ENCODE measurements around the gene NETO2.

The NETO2 gene

DNA sequence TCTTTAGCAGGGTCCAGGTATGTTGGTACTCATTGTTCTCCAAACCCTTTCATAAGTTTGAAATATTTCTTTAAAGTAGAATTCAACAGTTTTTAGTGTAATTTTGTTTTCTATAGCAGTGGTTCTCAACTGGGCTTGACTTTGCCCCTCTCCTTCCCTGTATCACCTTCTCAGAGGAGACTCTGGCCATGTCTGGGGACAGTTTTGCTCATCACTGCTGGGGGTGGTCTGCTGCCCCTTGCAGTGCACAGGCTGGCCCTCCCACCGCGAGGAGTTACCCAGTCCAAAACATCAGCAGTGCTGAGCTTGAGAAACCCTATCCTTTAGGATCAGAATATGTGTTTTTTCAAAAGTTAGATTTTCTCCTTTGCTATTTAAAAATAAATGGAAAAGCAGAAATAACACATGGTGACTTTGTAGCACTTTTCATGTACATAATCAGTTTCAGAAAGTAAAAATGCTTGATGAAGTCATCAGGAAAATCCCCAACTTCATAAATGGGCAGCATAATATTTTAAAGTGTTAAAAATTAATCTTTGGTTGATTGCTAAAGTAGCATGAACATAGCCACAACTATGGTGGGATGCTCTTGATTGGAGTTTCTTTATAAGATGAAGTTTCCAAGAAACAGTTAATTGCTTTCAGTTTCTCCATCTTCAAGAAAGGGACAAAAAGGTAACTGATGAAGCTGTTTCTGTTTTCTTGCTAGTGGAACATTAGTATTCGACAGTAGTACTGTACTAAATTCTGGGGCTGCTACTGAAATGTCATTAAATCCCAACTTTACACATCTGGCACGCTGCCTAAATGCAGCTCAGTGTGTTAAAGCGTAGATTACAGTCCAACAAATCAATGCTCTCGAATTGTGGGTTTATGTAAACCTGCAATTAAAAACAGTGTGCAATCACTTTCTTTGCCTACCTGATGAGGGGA is 70.3 kb downstream of the NETO2 start:
- in situ Hi-C loops (cut with HindIII; ENCODE audit: low sequenced_read_pairs), result no loop called here
- H3K4me3 ChIP-seq (ENCODE audit: low read depth, low read length), result no peak overlapping the region
- TF ChIP-seq, protein P1, sequence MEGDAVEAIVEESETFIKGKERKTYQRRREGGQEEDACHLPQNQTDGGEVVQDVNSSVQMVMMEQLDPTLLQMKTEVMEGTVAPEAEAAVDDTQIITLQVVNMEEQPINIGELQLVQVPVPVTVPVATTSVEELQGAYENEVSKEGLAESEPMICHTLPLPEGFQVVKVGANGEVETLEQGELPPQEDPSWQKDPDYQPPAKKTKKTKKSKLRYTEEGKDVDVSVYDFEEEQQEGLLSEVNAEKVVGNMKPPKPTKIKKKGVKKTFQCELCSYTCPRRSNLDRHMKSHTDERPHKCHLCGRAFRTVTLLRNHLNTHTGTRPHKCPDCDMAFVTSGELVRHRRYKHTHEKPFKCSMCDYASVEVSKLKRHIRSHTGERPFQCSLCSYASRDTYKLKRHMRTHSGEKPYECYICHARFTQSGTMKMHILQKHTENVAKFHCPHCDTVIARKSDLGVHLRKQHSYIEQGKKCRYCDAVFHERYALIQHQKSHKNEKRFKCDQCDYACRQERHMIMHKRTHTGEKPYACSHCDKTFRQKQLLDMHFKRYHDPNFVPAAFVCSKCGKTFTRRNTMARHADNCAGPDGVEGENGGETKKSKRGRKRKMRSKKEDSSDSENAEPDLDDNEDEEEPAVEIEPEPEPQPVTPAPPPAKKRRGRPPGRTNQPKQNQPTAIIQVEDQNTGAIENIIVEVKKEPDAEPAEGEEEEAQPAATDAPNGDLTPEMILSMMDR (IDR thresholded peaks at IDR 0.05; ENCODE audit: low read depth, low read length), result no peak
- no peak for DNase-seq (ENCODE audit: low read depth, low spot score)

DNA sequence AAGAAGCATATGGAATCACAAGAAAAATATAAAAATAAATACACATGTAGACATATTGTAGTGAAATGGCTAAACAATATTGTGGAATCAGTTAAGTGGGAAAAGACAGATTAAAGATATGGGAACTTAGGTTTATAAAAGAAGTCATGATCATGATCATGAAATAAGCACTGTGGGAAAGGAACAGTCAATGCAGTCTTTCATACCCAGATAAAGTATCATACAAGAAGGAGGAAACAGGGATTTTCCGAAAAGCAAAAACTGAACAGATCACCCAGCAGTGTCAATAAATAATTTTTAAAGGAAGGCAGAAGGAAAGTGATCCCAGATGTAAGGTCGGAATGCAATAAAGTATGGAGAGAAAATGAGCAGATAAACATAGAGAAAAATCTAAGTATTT is 71.6 kb downstream of the NETO2 start:
- in situ Hi-C loops (cut with HindIII; ENCODE audit: low sequenced_read_pairs), result no loop called here
- TF ChIP-seq, protein P1 (IDR thresholded peaks at IDR 0.05; ENCODE audit: low read depth, low read length), result no peak
- no peak for DNase-seq (ENCODE audit: low read depth, low spot score)
- no peak overlapping the region for H3K4me3 ChIP-seq (ENCODE audit: low read depth, low read length)

DNA sequence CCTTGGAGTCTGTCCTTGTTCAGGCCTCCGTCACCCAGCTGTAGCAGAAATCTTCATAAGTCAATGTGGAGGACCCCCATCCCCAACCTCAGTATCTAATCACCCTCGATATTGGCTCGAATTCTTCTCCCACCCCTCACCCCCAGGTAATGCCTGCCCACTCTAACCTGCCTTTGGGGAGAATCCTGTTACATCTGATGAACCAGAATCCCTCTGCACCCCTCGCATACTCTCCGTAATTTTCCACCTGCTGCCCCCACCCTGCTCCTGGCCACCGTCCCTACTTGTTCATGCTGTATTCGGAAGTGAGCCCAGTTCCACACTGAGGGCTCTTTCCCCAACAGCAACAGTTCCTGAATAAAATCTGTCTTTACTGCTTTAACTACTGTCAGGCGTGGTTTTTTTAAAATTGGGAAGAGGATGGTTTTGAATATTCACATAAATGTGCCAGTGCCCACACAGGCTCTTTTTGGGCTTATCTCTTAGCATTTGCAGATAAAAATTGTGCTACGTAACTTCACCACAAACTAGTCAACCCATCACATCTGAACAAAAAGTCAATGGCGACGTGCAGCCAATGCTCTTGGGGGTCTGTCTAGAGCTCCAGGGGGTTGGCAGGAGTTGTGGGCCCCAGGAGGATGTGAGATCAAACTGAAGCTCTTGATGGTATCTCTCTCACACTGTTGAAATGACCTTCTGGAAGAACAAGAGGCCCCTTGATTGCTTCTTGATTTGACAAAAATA is 73.7 kb downstream of the NETO2 start:
- in situ Hi-C loops (cut with HindIII; ENCODE audit: low sequenced_read_pairs), result no loop called here
- DNase-seq (ENCODE audit: low read depth, low spot score), result no peak
- no peak overlapping the region for H3K4me3 ChIP-seq (ENCODE audit: low read depth, low read length)
- TF ChIP-seq, protein P1 (IDR thresholded peaks at IDR 0.05; ENCODE audit: low read depth, low read length), result no peak

DNA sequence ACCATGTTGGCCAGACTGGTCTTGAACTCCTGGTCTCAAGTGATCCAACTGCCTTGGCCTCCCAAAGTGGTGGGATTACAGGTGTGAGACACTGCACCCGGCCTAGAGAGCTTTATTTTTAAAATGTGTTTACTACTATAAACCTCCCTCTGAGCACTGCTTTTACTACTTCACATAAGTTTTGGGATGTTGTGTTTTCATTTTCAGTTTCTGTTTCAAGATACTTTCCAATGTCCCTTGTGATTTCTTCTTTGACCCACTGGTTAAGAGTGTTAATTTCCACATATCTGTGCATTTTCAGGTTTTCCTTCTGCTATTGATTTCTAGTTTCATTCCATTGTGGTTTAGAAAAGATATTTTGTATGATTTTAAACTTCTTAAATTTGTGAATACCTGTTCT is 74.4 kb downstream of the NETO2 start:
- H3K4me3 ChIP-seq (ENCODE audit: low read depth, low read length), result no peak overlapping the region

DNA sequence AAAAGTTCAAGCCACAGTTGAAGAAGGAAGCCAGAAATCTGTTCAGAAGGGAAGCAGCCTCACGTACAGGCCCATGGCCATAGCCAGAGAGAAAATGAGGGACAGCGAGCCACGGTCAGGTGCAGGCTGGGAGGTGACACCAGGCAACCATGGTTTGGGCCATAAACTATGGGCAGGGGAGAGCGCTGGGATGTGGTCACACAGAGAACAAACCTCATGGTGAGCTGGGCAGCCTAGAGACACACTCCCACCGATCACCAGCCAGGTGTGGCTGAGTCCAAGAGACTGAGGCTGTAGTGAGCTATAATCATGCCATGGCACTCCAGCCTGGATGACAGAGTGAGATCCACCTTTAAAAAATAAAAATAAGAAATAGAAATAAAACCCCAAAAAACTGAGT is 76.5 kb downstream of the NETO2 start:
- no peak overlapping the region for H3K4me3 ChIP-seq (ENCODE audit: low read depth, low read length)
- TF ChIP-seq, protein P1 (IDR thresholded peaks at IDR 0.05; ENCODE audit: low read depth, low read length), result no peak
- DNase-seq (ENCODE audit: low read depth, low spot score), result no peak
- in situ Hi-C loops (cut with HindIII; ENCODE audit: low sequenced_read_pairs), result no loop called here

More for the DNA sequence above, 74.4 kb downstream of the NETO2 start:
- TF ChIP-seq, protein P1 (IDR thresholded peaks at IDR 0.05; ENCODE audit: low read depth, low read length), result no peak
- no peak for DNase-seq (ENCODE audit: low read depth, low spot score)
- in situ Hi-C loops (cut with HindIII; ENCODE audit: low sequenced_read_pairs), result no loop called here

DNA sequence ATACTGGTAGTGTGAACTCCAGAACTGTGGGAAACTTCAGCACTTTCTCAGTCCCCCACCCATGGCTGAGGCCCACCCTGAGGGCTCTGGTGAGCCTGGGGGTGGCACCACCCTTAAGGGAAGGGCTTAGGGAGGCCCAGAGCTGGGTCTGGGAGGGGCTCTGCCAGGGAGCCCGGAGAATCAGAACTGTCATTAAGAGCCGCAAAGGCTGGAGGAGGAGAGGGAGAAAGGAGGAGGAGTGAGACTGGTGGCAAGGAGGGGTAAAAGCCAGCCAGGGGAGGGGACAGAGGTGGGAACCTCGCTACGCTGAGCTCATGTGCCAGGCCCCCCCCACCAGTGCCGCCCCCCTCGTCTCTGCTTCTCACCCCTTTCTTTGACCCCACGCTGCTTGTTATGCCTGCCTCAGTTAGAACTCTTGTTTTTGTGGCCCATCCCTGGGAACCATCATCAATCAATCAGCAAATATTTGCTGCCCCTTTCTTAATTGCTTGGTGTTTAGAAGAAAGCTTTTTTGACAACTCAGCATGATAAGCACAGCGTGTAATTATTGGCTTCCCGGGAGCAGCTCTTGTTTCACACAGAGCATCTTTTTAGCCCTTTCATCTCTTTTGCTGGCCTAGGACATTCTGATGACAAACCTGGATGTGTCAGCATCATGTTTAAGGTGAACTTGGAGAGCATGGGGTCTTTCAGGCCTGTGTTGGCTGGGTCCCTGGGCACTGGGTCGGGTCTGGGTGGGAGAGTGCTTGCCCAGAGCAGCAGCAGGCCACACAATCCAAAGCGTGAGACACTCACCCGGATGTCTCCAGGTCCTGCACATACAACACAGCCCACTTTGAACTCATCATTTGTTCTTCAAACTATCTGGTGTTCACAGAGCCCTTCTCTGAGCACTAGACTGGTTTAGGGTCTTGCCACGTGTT is 77.7 kb downstream of the NETO2 start:
- in situ Hi-C loops (cut with HindIII; ENCODE audit: low sequenced_read_pairs), result no loop called here
- DNase-seq (ENCODE audit: low read depth, low spot score), result no peak
- no peak overlapping the region for H3K4me3 ChIP-seq (ENCODE audit: low read depth, low read length)
- TF ChIP-seq, protein P1 (IDR thresholded peaks at IDR 0.05; ENCODE audit: low read depth, low read length), result no peak
